DMS53 treated with DMSO at 0.1 percent for 48 hours (cell line): Measurements from ENCODE around the gene EGLN2.
"Not testable (repeated sequence)": the region's sequence is repeated elsewhere in the genome, so short reads cannot be mapped to it uniquely, and the experiment has no call there.

Experiments used
- DNase-seq: peaks from one replicate; lab custom pipeline; 2025; ENCODE audit not compliant: unreplicated experiment; lab: John Stamatoyannopoulos, UW

EGLN2 gene

DNA sequence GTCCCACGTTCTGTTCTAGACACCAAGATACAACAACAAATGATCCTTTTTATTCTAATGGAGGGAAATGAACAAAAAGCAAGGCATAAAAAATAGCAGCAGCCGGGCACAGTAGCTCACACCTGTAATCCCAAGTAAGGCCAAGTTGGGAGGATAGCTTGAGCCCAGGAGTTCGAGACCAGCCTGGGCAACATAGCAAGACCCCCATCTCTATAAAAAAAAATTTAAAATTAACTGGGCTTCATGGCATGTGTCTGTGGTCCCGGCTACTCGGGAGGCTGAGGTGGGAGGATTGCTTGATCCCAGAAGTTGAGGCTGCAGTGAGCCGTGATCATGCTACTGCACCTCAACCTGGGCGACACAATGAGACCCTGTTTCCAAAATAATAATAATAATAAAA is 22.6 kb upstream of the EGLN2 start:
- no peak for DNase-seq

DNA sequence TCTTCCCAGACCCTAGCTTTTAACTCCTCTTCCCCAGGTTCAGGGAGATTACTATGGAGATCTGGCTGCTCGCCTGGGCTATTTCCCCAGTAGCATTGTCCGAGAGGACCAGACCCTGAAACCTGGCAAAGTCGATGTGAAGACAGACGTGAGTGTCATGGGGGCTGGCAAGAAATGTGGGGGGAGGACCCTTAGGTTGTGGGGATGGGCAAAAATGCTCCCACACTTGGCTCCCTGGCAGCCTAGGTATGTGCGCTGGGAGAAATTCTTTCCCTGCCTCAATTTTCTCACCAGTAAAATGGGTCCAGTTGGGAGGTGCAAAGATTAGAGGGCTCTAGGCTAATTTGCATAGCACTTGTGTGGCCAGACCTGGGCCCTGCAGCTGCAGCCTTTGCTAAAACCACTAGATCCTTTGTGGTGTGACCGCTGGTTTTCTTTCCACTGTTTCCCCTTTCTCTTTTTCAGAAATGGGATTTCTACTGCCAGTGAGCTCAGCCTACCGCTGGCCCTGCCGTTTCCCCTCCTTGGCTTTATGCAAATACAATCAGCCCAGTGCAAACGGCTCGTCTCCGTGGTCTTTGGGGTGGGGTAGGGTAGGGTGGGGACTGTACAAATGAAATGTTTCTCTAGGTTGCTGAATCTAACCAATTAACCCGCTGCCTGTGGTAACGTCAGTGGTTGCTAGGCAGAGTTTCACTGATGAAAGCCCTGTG is 21.9 kb upstream of the EGLN2 start:
- peak; percentile 97 for DNase-seq

DNA sequence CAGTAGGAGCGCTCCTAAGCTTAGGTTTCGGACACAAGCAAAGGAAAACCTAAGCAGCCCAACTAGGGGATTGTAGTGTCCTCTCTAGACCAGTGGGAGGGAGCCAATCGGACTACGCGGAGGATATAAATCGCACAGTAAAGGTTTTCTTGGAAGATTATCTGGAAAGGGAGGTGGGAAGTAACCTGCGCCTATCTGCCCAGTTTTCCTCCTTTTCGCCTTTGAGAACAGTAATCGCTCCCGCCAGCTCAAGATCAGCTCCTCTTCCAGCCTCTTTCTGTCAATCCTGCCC is 21.4 kb upstream of the EGLN2 start:
- DNase-seq: no peak

DNA sequence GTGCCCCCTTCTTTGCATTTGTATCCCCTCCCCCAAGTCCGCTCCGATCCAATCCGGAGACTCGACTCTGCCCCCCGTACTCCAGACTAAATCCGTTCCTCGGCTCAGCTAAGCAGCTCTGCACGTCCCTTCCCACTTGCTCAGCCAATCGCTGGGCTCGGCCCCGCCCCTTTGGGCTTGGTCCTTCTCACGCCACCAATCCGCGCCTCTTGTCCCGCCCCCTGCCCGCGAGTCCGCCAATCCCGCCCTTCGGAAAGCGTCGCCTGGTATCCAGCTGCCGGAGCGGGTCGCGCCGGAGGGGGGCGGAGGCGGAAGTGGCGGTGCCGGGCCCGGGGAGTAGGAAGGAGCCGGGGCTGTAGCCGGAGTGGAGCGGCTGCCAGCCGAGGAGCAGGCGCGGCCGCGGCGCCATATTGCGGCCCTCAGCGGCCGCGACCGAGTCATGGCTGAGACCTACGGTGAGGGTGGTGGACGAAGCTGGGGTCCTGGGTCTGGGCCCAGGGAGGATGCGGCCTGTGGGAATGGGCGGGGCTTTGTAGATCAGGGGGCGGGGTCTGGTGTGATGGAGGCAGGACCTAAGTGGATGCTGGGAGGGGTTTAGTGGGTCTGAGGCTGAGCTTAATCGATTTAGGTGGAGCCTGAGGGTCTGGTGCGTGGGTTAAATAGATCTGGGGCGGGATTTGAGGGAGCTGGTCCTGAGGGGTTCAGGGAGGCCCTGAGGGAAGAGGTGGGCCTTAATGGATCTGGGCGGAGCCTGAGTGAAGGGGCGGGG is 20.9 kb upstream of the EGLN2 start, which contains the start of gene RAB4B:
RAB4B (plus strand) TSS at position 311 of the 769 bp plus-strand sequence; CDS start at position 440, 129 bp downstream.
- peak; percentile 99 for DNase-seq

DNA sequence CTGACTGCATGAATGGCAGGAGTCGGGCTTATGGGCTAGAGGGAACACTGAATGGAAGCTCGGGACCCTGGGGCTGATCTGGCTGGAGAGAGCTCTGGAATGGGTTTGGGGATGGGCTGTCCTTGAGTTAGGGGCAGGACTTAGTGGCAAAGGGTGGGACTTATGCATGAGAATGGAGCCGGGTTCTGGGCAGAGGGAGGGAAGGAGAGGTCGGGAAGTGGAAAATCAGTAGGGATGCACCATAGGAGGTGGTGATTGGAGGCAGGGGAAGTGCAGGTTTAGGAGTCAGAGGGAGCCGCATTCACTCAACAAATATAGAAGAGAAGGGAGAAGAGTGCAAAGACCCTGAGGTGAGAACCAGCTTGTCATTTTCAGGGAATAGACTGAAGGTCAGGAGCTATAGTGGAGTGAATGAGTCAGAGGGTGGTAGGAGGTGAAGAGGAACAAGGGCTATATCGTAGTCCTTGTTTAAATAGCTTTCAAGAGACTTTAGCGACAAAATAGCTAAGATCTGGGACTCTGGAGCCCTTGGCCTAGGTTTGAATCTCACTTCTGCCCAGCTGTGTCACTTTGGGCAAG is 20.2 kb upstream of the EGLN2 start:
- DNase-seq: no peak

DNA sequence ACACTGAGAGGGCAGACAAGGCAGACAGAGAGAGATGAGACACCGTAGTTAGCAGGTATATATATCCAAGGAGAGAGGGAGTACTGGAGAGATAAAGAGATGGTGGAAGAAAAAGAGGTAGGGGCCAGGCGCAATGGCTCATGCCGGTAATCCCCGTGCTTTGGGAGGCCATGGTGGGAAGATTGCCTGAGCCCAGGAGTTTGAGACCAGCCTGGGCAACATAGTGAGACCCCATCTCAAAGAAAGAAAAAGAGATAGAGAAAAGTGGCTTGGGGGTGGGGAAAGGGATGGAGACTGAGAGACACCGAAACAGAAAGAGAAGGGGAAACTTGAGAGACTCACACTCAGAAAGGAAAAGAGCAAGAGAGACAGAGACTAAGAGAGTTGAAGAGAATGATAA is 18.4 kb upstream of the EGLN2 start:
- DNase-seq: no peak

DNA sequence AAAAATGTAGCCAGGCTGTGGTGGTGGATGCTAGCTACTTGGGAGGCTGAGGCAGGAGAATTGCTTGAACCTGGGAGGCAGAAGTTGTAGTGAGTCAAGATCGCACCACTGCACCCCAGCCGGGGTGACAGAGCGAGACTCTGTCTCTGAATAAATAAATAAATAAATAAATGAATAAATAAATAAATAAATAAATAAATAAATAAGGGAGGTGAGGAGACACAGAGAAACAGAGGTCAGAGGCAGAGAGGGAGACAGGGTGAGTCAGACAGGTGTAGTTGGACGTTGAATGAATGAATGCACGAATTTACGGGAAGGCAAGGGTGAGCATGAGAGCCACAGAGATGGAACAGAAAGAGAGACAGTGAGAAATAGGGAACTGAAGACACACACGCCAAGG is 17.9 kb upstream of the EGLN2 start:
- no peak for DNase-seq

DNA sequence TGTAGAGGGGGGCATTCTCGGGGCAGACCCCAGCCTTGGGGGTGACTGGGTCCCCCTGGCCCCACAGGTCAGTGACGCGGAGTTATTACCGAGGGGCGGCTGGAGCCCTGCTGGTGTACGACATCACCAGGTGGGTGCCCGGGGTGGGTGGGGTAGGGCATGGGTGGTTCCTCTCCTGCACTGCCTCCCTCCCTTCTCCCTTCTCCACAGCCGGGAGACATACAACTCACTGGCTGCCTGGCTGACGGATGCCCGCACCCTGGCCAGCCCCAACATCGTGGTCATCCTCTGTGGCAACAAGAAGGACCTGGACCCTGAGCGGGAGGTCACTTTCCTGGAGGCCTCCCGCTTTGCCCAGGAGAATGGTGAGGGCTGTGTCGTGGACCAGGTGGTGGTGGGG is 15.3 kb upstream of the EGLN2 start:
- DNase-seq: no peak

DNA sequence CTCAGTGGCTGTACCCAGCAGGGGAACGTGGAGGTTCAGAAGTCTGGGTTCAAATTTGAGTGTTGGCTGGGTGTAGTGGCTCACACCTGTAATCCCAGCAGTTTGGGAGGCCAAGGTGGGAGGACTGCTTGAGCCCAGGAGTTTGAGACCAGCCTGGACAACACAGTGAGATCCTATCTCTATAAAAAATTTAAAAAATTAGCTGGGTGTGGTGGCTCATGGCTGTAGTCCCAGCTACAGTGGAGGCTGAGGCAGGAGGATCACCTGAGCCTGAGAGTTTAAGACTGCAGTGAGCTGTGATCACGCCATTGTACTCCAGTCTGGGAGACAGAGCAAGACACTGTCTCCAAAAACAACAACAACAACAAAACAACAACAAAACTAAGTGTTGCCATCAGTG is 14.8 kb upstream of the EGLN2 start:
- DNase-seq: not testable (repeated sequence)

DNA sequence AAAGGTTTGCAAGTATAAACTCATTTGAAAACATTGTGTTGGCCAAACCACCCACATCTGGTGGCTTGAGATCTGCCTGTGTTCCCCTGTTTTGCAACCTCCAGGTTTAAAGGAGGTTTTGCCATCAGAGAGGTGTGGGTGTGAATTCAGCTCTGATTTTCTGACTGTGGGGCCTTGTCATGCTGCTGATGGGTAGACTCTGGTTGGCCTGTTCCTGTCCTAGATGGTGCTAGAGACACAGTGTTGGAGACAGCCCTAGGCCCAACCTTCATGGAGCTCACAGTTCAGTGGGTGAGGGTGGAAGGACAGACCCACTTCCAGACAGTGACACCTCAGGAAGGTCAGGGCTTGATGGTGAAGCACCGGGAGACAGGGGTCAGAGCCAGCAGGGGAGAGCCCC is 13.5 kb upstream of the EGLN2 start:
- no peak for DNase-seq

DNA sequence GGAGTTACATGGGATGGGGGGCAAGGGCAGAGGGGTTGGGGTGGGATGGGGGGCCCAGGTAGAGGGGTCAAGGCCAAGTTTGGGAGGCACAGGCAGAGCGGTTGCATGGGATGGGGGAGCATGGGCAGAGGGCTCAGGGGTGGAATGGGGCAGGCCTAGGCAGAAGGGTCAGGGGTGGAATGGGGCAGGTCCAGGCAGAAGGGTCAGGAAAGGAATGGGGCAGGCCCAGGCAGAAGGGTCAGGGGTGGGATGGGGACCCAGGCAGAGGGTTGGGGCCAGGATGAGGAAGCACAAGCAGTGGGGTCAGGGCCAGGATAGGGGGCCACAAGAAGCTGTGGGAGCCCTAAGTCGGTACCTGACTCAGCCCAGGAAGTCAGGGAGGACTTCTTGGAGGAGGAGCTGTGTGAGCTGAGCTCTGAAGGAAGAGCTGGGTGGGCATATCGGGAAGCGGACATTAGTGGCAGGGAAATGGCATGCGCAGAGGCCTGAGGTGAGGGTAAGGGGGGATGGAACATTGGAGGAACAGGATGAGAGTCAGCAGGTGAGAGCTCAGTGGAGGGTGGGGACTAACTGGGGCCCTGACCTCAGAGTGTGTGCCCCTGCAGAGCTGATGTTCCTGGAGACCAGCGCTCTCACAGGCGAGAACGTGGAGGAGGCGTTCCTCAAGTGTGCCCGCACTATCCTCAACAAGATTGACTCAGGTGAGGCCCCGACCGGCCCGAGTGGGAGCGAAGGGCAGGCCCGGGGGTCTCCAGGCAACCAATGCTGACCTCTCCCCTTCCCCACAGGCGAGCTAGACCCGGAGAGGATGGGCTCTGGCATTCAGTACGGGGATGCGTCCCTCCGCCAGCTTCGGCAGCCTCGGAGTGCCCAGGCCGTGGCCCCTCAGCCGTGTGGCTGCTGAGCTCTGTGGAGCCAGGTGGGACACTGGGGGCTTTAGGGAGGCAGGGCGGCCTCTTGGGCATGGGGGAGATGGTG is 12.6 kb upstream of the EGLN2 start:
- no peak for DNase-seq

DNA sequence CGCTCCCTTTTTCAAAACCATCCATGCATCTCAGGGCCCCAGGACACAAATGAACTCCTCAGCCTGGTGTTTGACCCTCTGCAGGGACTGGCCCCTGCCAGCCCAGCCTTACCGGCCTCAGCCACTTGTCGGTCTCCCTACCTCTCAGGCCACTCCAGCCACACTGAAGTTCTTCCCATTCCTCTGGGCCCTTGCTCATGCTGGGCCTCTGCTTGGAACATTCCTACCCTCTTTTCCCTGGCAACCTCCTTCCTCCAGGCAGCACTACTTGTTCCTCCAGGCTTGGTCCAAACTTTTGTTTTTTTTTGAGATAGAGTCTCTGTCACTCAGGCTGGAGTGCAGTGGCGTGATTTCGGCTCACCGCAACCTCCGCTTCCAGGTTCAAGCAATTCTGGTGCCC is 7.6 kb upstream of the EGLN2 start:
- no peak for DNase-seq

DNA sequence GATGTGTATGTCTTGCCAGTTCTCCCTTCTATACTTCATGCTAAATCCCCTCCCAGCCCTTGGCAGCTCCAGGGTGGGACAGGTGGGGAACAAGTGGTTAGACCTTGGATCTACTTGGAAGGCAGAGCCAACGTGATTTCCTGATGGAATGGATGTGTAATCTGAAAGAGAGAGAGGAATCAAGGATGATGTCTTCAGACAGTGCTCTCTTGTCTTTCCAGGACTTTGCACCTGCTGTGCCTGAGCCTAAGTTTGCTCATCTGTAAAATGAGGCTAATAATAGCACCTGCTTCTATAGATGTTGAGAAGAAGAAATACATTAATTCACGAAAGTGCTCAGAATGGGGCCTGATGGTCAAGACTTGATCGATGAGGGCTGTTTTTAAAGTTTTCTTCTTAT is 7.0 kb upstream of the EGLN2 start:
- no peak for DNase-seq

DNA sequence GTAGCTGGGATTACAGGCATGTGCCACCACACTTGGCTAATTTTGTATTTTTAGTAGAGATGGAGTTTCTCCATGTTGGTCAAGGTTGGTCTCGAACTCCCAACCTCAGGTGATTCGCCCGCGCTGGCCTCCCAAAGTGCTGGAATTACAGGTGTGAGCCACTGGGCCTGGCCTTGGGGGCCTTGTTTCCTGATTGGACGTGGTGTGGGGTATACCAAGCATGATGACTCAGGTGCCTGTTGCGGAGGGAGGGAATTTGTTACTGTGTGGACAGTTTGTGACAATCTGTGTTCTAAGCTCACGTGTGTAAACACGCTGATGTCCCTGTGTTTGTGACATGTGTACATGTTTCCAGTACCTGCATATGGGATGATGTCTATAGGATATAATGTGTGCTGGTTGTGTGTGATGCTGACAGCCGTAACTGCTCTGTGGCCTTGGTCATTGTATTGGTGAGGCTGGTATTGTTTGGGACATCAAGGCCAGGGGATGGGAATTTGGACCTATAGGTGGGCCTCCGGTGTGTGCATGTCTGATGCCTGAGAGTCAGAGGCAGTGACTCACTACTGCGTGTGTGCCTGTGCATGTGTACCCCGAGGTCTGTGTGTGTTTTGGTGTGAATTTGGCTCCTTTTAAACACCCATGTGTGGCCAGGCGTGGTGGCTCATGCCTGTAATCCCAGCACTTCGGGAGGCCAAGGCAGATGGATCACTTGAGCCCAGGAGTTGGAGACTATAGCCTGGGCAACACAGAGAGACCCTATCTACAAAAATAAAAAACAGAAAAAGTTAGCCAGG is 1.6 kb upstream of the EGLN2 start:
- DNase-seq: no peak

DNA sequence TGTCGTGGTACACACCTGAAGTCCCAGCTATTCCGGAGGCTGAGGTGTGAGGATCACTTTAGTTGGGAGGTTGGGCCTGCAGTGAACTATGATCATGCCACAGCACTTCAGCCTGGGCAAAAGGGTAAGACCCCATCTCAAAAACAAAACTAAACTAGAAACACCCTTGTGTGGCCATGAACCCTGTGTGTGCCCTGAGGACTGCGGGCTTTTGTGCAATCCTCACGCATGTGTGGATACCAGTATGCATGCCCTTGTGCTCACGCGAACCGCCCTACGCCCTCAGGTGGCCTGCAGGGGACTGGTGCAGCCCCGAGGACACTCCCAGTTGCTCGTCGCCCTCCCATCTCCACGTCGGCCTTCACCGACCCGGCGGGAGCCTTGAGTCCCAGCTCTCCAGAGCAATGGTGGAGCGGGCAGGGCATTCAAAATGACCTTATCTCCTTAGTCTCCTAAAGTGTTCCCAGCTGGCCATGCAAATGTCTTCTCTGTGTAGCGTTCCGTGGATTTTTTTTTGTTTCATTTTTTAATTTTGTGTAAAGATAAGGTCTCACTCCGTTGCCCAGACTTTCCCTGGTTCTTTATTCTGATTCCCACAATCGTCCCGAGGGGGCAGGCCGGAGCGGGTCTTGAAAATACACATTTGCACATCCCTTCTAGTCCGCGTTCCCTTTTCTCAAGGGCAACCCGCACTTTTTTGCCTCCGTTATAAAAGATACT is 868 bp upstream of the EGLN2 start:
- peak; percentile 82 for DNase-seq

DNA sequence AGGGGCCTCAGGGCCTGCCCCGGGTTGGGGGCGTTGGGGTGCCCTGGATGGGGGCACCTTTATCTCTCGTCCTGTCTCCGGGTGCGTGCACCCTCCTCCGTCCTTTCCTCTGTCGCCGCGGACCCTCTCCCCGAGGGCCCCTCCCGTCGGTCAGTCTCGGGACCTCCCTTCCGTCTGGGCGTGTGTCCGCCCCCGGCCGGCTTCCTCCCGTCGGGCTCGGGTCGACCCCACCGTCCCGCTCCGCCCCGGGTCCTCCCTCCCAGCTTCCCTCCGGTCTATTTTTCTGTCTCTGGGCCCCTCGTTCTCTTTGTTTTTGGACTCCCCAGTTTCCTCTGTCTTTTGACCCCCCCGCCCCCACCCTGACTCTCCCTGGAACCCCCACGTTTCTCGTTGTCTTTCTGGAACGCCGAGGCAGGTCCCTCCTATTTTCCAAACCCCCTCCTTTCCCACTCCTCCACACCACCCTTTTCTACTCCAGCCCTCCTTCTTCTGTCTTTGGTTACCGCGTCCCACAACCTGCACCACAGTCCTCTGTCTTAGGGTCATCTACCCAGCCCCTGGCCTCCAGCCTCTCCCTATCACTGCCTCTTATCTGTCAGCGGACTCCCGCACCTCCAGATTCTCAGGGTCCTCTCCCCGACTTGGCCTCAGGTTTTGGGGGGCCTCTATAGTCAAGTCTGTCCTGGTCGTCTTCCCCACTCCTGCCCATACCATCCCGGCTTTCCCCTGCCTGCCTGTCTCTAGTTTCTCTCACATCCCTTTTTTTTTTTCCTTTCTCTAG is 757 bp downstream of the EGLN2 start:
- no peak for DNase-seq

DNA sequence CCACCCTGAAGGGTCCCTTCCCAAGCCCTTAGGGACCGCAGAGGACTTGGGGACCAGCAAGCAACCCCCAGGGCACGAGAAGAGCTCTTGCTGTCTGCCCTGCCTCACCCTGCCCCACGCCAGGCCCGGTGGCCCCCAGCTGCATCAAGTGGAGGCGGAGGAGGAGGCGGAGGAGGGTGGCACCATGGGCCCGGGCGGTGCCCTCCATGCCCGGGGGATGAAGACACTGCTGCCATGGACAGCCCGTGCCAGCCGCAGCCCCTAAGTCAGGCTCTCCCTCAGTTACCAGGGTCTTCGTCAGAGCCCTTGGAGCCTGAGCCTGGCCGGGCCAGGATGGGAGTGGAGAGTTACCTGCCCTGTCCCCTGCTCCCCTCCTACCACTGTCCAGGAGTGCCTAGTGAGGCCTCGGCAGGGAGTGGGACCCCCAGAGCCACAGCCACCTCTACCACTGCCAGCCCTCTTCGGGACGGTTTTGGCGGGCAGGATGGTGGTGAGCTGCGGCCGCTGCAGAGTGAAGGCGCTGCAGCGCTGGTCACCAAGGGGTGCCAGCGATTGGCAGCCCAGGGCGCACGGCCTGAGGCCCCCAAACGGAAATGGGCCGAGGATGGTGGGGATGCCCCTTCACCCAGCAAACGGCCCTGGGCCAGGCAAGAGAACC is 1.5 kb downstream of the EGLN2 start:
- DNase-seq: no peak

DNA sequence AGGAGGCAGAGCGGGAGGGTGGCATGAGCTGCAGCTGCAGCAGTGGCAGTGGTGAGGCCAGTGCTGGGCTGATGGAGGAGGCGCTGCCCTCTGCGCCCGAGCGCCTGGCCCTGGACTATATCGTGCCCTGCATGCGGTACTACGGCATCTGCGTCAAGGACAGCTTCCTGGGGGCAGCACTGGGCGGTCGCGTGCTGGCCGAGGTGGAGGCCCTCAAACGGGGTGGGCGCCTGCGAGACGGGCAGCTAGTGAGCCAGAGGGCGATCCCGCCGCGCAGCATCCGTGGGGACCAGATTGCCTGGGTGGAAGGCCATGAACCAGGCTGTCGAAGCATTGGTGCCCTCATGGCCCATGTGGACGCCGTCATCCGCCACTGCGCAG is 2.0 kb downstream of the EGLN2 start:
- no peak for DNase-seq
